Measurements from ENCODE around the gene NID1. TPM values are rescaled to one million over a fixed set of nuclear protein-coding genes. Genes with fewer than 3 reads are reported as not detected.

The NID1 gene
- total and polyA plus RNA-seq, 2 of the 4 experiments (the other 2 are of a cell fraction), result 21.9 to 83.3 TPM

GRCh38 chr1:236016083-236016482 is 48.8 kb downstream of the NID1 start:
- no peak overlapping the region for H2BK15ac ChIP-seq (ENCODE audit: low read depth, low read length)
- intact Hi-C loops (cut with micrococcal nuclease), result no loop called here
- CTCF ChIA-PET, result interaction anchor here (1.8 kb wide), 1 partner anchor 14 kb away, joined by 4 read pairs; no protein-coding TSS in a partner anchor
- no peaks in the 10 kb centered on the region for H4K20me1 ChIP-seq (ENCODE audit: insufficient read depth, low read length)
- no peak overlapping the region for H2BK5ac ChIP-seq (ENCODE audit: low read depth, low read length, poor library complexity, severe bottlenecking)
- H3K9ac ChIP-seq (ENCODE audit: low read depth, low read length), result no peak overlapping the region
- H3K4me2 ChIP-seq (ENCODE audit: low read depth, low read length), result no peak overlapping the region; the same call in 1 of the 2 replicates
- in situ Hi-C loops (cut with MboI; ENCODE audit: low sequenced_read_pairs), result no loop called here
- H3K14ac ChIP-seq (replicated peaks; ENCODE audit: low read depth, low read length), result no peak overlapping the region
- H2BK120ac ChIP-seq (ENCODE audit: low read depth, low read length), result no peak overlapping the region
- peaks cover 8% of the 10 kb centered on the region; the same call in 1 of the 2 replicates for H3K9me1 ChIP-seq (ENCODE audit: insufficient read depth, low read length)
- no peak overlapping the region for H4K8ac ChIP-seq (ENCODE audit: low read depth in 2 of 2, low read length in 2 of 2)
- ATAC-seq (ENCODE audit: low read depth) (peak; percentile 42), DNase-seq (peak; percentile 14)
- peaks cover 32% of the 10 kb centered on the region for H3K36me3 ChIP-seq (ENCODE audit: control insufficient read depth, insufficient read depth, low read length)
- no peak overlapping the region for H4K91ac ChIP-seq (ENCODE audit: insufficient read depth, low read depth, low read length)
- no peaks in the 10 kb centered on the region for H3K27me3 ChIP-seq (ENCODE audit: control insufficient read depth, insufficient read depth, low read length)
- no TSS peak for BruUV-seq (replicated peaks)
- no peaks in the 10 kb centered on the region for H3K9me3 ChIP-seq (ENCODE audit: control insufficient read depth, insufficient read depth, low read length)
- peaks cover 14% of the 10 kb centered on the region for H3K4me1 ChIP-seq (ENCODE audit: control insufficient read depth, insufficient read depth, low read length)
- 0 out of 2 replicates have a peak overlapping the region, but pooled peaks have one; percentile 23 for H2BK20ac ChIP-seq (ENCODE audit: low read depth, low read length)
- H2AFZ ChIP-seq (replicated peaks; ENCODE audit: low read length, poor library complexity), result no peak overlapping the region
- H3K4me3 ChIP-seq (ENCODE audit: insufficient read depth, low read depth, low read length), result no peak overlapping the region
- no peak overlapping the region for H3K56ac ChIP-seq (ENCODE audit: extremely low read depth, insufficient read depth, low read length)
- H3K79me1 ChIP-seq (ENCODE audit: low read depth in 1 of 2, low read length in 2 of 2), result peaks cover 0 to 5% of the 10 kb centered on the region in 2 experiments; a peak in 2 of 4 replicates
- no peak overlapping the region for H3K23ac ChIP-seq (ENCODE audit: low read depth, low read length)
- H3K18ac ChIP-seq (ENCODE audit: low read depth, low read length), result peak overlapping the region; percentile 37
- H4K5ac ChIP-seq (ENCODE audit: low read depth, low read length), result no peak overlapping the region; the same call in 1 of the 2 replicates
- H3K27ac ChIP-seq (ENCODE audit: insufficient read depth, low read length), result no peak overlapping the region
- H3K4ac ChIP-seq (ENCODE audit: low read depth, low read length), result no peak overlapping the region
- TF ChIP-seq RCOR1 (IDR thresholded peaks at IDR 0.05; ENCODE audit: insufficient replicate concordance, low read length) (no peak), MAZ (IDR thresholded peaks at IDR 0.05; ENCODE audit: borderline replicate concordance, low read depth, low read length) (no peak), RAD21 (IDR thresholded peaks at IDR 0.05; ENCODE audit: low read length) (no peak), CEBPB (IDR thresholded peaks at IDR 0.05; ENCODE audit: low read depth, low read length) (no peak), POLR2A (IDR thresholded peaks at IDR 0.05; ENCODE audit: low read depth, low read length) (no peak), FOS (IDR thresholded peaks at IDR 0.05; ENCODE audit: low read depth, low read length) (no peak), RFX5 (IDR thresholded peaks at IDR 0.05; ENCODE audit: low read depth, low read length) (no peak), BHLHE40 (IDR thresholded peaks at IDR 0.05; ENCODE audit: low read depth, low read length) (no peak), MXI1 (IDR thresholded peaks at IDR 0.05; ENCODE audit: borderline replicate concordance, low read depth, low read length) (no peak)
- TF ChIP-seq, protein P1, sequence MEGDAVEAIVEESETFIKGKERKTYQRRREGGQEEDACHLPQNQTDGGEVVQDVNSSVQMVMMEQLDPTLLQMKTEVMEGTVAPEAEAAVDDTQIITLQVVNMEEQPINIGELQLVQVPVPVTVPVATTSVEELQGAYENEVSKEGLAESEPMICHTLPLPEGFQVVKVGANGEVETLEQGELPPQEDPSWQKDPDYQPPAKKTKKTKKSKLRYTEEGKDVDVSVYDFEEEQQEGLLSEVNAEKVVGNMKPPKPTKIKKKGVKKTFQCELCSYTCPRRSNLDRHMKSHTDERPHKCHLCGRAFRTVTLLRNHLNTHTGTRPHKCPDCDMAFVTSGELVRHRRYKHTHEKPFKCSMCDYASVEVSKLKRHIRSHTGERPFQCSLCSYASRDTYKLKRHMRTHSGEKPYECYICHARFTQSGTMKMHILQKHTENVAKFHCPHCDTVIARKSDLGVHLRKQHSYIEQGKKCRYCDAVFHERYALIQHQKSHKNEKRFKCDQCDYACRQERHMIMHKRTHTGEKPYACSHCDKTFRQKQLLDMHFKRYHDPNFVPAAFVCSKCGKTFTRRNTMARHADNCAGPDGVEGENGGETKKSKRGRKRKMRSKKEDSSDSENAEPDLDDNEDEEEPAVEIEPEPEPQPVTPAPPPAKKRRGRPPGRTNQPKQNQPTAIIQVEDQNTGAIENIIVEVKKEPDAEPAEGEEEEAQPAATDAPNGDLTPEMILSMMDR (conservative IDR thresholded peaks at IDR 0.05; ENCODE audit: low read depth, low read length), result no peak
- TF ChIP-seq, protein P2, sequence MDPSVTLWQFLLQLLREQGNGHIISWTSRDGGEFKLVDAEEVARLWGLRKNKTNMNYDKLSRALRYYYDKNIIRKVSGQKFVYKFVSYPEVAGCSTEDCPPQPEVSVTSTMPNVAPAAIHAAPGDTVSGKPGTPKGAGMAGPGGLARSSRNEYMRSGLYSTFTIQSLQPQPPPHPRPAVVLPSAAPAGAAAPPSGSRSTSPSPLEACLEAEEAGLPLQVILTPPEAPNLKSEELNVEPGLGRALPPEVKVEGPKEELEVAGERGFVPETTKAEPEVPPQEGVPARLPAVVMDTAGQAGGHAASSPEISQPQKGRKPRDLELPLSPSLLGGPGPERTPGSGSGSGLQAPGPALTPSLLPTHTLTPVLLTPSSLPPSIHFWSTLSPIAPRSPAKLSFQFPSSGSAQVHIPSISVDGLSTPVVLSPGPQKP (IDR thresholded peaks at IDR 0.05; ENCODE audit: borderline replicate concordance, low read depth, low read length), result no peak
- POLR2A ChIA-PET (ENCODE audit: unreplicated experiment), result no interaction called here
- H2AK9ac ChIP-seq (replicated peaks; ENCODE audit: low read depth, low read length, poor library complexity), result no peak overlapping the region
- dilution Hi-C loops (cut with HindIII; ENCODE audit: low sequenced_read_pairs, unreplicated experiment), result no loop called here
- WGBS, 2 experiments (ENCODE audit: extremely low coverage in 2 of 2, insufficient read length in 1 of 2), result no CpG with 5 or more reads among the region's 3 CpGs
- no peak overlapping the region for H2AK5ac ChIP-seq (ENCODE audit: low read depth, low read length)
